GM23338 (cell line): Measurements from ENCODE around the gene GFOD1. TPM values are rescaled to one million over a fixed set of nuclear protein-coding genes. Genes with fewer than 3 reads are reported as not detected.

Experiments
- ATAC-seq: fragments of 200-7000 bp; cut with Tn5 transposase; 3 replicates; pipeline ENCODE4 v1.9.1; 2020
- DNase-seq: peaks from one replicate; pipeline ENCODE4 v3.0.0-alpha.2; 2015; ENCODE audit warnings: low spot score
- H2AFZ ChIP-seq: fragments of 200-600 bp; sonication (generic); 2 replicates; pipeline ENCODE4 v1.8.0; 2016; ENCODE audit warnings: antibody characterized with exemption, mild to moderate bottlenecking, moderate library complexity
- H3F3A ChIP-seq: fragments of 200-600 bp; sonication (generic); replicated peaks from 2 replicates; pipeline ENCODE4 v1.8.0; 2017; ENCODE audit warnings: antibody characterized with exemption, mixed run types, low read depth
- H3K27ac ChIP-seq: fragments of 200-600 bp; sonication (generic); 2 replicates; pipeline ENCODE4 v1.6.1; 2016; ENCODE audit warnings: low read depth
- H3K27me3 ChIP-seq: fragments of 200-600 bp; sonication (generic); 2 replicates; pipeline ENCODE4 v1.8.0; 2016; ENCODE audit warnings: mild to moderate bottlenecking, mixed run types, moderate library complexity; ENCODE audit not compliant: insufficient read depth
- H3K36me3 ChIP-seq: fragments of 200-600 bp; sonication (generic); 2 replicates; pipeline ENCODE4 v1.8.0; 2016; ENCODE audit warnings: mild to moderate bottlenecking; ENCODE audit not compliant: insufficient read depth
- H3K4me1 ChIP-seq: fragments of 200-600 bp; sonication (generic); 2 replicates; pipeline ENCODE4 v1.8.0; 2016; ENCODE audit warnings: mild to moderate bottlenecking, moderate library complexity; ENCODE audit not compliant: insufficient read depth
- H3K4me2 ChIP-seq: fragments of 200-600 bp; sonication (generic); 2 replicates; pipeline ENCODE4 v1.7.1; 2017; ENCODE audit warnings: mixed run types
- H3K4me3 ChIP-seq: fragments of 200-600 bp; sonication (generic); 2 replicates; pipeline ENCODE4 v1.6.1; 2016; ENCODE audit warnings: mixed run types
- H3K79me2 ChIP-seq: fragments of 200-600 bp; sonication (generic); replicated peaks from 2 replicates; pipeline ENCODE4 v1.8.0; 2017; ENCODE audit warnings: mild to moderate bottlenecking; ENCODE audit not compliant: insufficient read depth
- H3K9me2 ChIP-seq: fragments of 200-600 bp; sonication (generic); 2 replicates; pipeline ENCODE4 v1.8.0; 2017; ENCODE audit not compliant: insufficient read depth
- H4K20me1 ChIP-seq: fragments of 200-600 bp; sonication (generic); replicated peaks from 2 replicates; pipeline ENCODE4 v1.8.0; 2017; ENCODE audit warnings: mild to moderate bottlenecking; ENCODE audit not compliant: insufficient read depth
- H3K27ac Mint-ChIP-seq: 2 replicates; pipeline ENCODE4 v1.8.0; 2020; ENCODE audit warnings: inconsistent platforms, mild to moderate bottlenecking, moderate library complexity, mixed read lengths
- H3K27me3 Mint-ChIP-seq: 3 replicates; pipeline ENCODE4 v1.8.0; 2022; ENCODE audit warnings: low read depth, mild to moderate bottlenecking, moderate library complexity, mixed read lengths, inconsistent platforms; ENCODE audit not compliant: insufficient read depth, poor library complexity
- H3K36me3 Mint-ChIP-seq: 3 replicates; pipeline ENCODE4 v1.8.0; 2021; ENCODE audit warnings: low read depth, mild to moderate bottlenecking, inconsistent platforms, moderate library complexity, mixed read lengths
- H3K4me1 Mint-ChIP-seq: 3 replicates; pipeline ENCODE4 v1.8.0; 2020; ENCODE audit warnings: mild to moderate bottlenecking, inconsistent platforms, mixed read lengths
- H3K4me3 Mint-ChIP-seq: 3 replicates; pipeline ENCODE4 v1.8.0; 2021; ENCODE audit warnings: moderate library complexity, mild to moderate bottlenecking, inconsistent platforms, mixed read lengths
- H3K9me3 Mint-ChIP-seq: 3 replicates; pipeline ENCODE4 v1.8.0; 2020; ENCODE audit warnings: moderate library complexity, mild to moderate bottlenecking, inconsistent platforms, mixed read lengths
- CREB1 ChIP-seq: fragments of 250-450 bp; sonication (Bioruptor Pico); IDR thresholded peaks from 2 replicates; pipeline ENCODE4 v1.5.0; 2020; ENCODE audit warnings: low read depth, mild to moderate bottlenecking, moderate library complexity
- CTCF ChIP-seq, 2 experiments: fragments of 200-600 bp in 1 of 2; sonication (generic) in 1 of 2; conservative IDR thresholded peaks; 2 replicates each; pipeline versions ENCODE4 v1.5.1 to v1.6.1; 2016 to 2017; ENCODE audit warnings: antibody characterized with exemption in 2 of 2, low read depth in 2 of 2, mild to moderate bottlenecking in 2 of 2, moderate library complexity in 1 of 2
- ETS1 ChIP-seq: IDR thresholded peaks from 2 replicates; pipeline ENCODE4 v1.6.1; 2016; ENCODE audit warnings: antibody characterized with exemption
- EZH2 ChIP-seq: fragments of 200-600 bp; sonication (generic); IDR thresholded peaks from one replicate; pipeline ENCODE4 v1.8.0; 2017; ENCODE audit warnings: antibody characterized with exemption, mild to moderate bottlenecking, low read depth; ENCODE audit not compliant: unreplicated experiment
- EZH2phosphoT487 ChIP-seq: fragments of 200-600 bp; sonication (generic); IDR thresholded peaks from one replicate; pipeline ENCODE4 v1.8.1; 2018; ENCODE audit warnings: antibody characterized with exemption; ENCODE audit not compliant: unreplicated experiment
- NANOG ChIP-seq: IDR thresholded peaks from 2 replicates; pipeline ENCODE4 v1.6.1; 2016; ENCODE audit warnings: antibody characterized with exemption, borderline replicate concordance
- POLR2AphosphoS5 ChIP-seq: IDR thresholded peaks from 2 replicates; pipeline ENCODE4 v1.6.1; 2016; ENCODE audit warnings: antibody characterized with exemption, low read depth
- REST ChIP-seq: IDR thresholded peaks from one replicate; pipeline ENCODE4 v1.6.1; 2018; ENCODE audit warnings: antibody characterized with exemption; ENCODE audit not compliant: unreplicated experiment
- STAT1 ChIP-seq: IDR thresholded peaks from one replicate; pipeline ENCODE4 v1.6.1; 2016; ENCODE audit warnings: antibody characterized with exemption; ENCODE audit not compliant: unreplicated experiment
- ZNF114 ChIP-seq: fragments of 250-450 bp; sonication (Bioruptor Pico); IDR thresholded peaks from 2 replicates; pipeline ENCODE4 v1.5.0; 2020; ENCODE audit warnings: mild to moderate bottlenecking, moderate library complexity
- ZNF331 ChIP-seq: fragments of 250-450 bp; sonication (Bioruptor Pico); IDR thresholded peaks from 2 replicates; pipeline ENCODE4 v1.5.0; 2020; ENCODE audit warnings: low read depth, mild to moderate bottlenecking, moderate library complexity
- ZNF462 ChIP-seq: fragments of 250-450 bp; sonication (Bioruptor Pico); IDR thresholded peaks from 2 replicates; pipeline ENCODE4 v1.5.0; 2020; ENCODE audit warnings: mild to moderate bottlenecking, moderate library complexity
- polyA plus RNA-seq: library from polyadenylated mRNA; unstranded; fragments of >200 nt; fragmentation: Nextera tagmentation; extraction: Ambion mirVana; gene quantifications from 2 replicates; pipeline ENCODE4 v1.2.1, GENCODE V29; 2016
- total RNA-seq: library from RNA; depleted of rRNA; stranded (reverse); fragments of >200 nt; shearing (Covaris generic); gene quantifications from 2 replicates; pipeline ENCODE4 v1.2.3, GENCODE V29; 2014

Gene GFOD1
- total and polyA plus RNA-seq, 2 experiments from 2014 or later, result 4.9 to 12.8 TPM

- no peak for TF ChIP-seq ZNF462
- TF ChIP-seq CREB1 (CRISPR knock-in tag), result no peak
- no peak for TF ChIP-seq ZNF331 (CRISPR knock-in tag)
- no peak for TF ChIP-seq NANOG
- TF ChIP-seq ZNF114 (CRISPR knock-in tag), result no peak
- TF ChIP-seq EZH2phosphoT487, result no peak
Measured at GRCh38 chr6:13365320-13365719, 122.1 kb downstream of the GFOD1 start (continued).

- Histone ChIP-seq H3F3A (no peaks in the 10 kb centered on the region), H3K9me2 (no peaks in the 10 kb centered on the region), H3K36me3 (no peaks in the 10 kb centered on the region; the same call in 1 of the 2 replicates), H3K79me2 (no peaks in the 10 kb centered on the region), H3K4me1 (peaks cover 18% of the 10 kb centered on the region), H3K4me3 (no peak overlapping the region), H3K4me2 (no peak overlapping the region), H3K27me3 (no peaks in the 10 kb centered on the region), H4K20me1 (no peaks in the 10 kb centered on the region; the same call in 1 of the 2 replicates), H3K27ac (no peak overlapping the region), H2AFZ (no peak overlapping the region)
- no peak overlapping the region for H3K27ac Mint-ChIP-seq
- no peak overlapping the region for H3K4me3 Mint-ChIP-seq
- no peaks in the 10 kb centered on the region for H3K27me3 Mint-ChIP-seq
- peaks cover 22% of the 10 kb centered on the region for H3K4me1 Mint-ChIP-seq
- peaks cover 2% of the 10 kb centered on the region; the same call in 2 of the 3 replicates for H3K36me3 Mint-ChIP-seq
- ATAC-seq (no peak), DNase-seq (no peak)
- H3K9me3 Mint-ChIP-seq, result no peaks in the 10 kb centered on the region
- TF ChIP-seq EZH2phosphoT487 (no peak), ETS1 (no peak), STAT1 (no peak), EZH2 (no peak), POLR2AphosphoS5 (no peak), REST (no peak), NANOG (no peak), CTCF (conservative IDR thresholded peaks at IDR 0.05; ENCODE audit: low read depth in 2 of 2) (no peak)
Measured at GRCh38 chr6:13364842-13365241, 122.6 kb downstream of the GFOD1 start.
